Activated CD4-positive, CD25-positive, alpha-beta regulatory T cell treated with anti-CD3 and anti-CD28 coated beads, Interleukin-2, amount 50 U/mL, for 16 hours (primary cell): ENCODE results near the gene NANOS2.

Experiments
- DNase-seq: peaks from one replicate; pipeline ENCODE4 v3.0.0-alpha.2; 2020; ENCODE audit warnings: low read depth, low spot score

NANOS2 gene

GRCh38 chr19:45913874-45914830 lies at the start of gene NANOS2:
Gene NANOS2 (minus strand): TSS chr19:45914778. CDS start chr19:45914693, 85 bp downstream.
- DNase-seq, result no peak

- no peak for DNase-seq
Observed at GRCh38 chr19:45962021-45962420, 47.4 kb upstream of the NANOS2 start.

- no peak for DNase-seq
Observed at GRCh38 chr19:45960595-45961235, 46.1 kb upstream of the NANOS2 start.

GRCh38 chr19:45959517-45960025 lies 45.0 kb upstream of the NANOS2 start:
- no peak for DNase-seq

GRCh38 chr19:45958769-45959516 lies 44.4 kb upstream of the NANOS2 start:
- no peak for DNase-seq

- no peak for DNase-seq
Observed at GRCh38 chr19:45958320-45958719, 43.7 kb upstream of the NANOS2 start.

GRCh38 chr19:45955905-45956608 lies 41.5 kb upstream of the NANOS2 start:
- DNase-seq, result no peak

- DNase-seq, result no peak
Observed at GRCh38 chr19:45954156-45954555, 39.6 kb upstream of the NANOS2 start.

- DNase-seq, result no peak
Observed at GRCh38 chr19:45953676-45954075, 39.1 kb upstream of the NANOS2 start.

- no peak for DNase-seq
Observed at GRCh38 chr19:45952686-45953505, 38.3 kb upstream of the NANOS2 start.

- DNase-seq, result no peak
Observed at GRCh38 chr19:45952341-45952685, 37.7 kb upstream of the NANOS2 start.

GRCh38 chr19:45947926-45948325 lies 33.3 kb upstream of the NANOS2 start:
- DNase-seq, result no peak

- DNase-seq, result no peak
Observed at GRCh38 chr19:45940515-45940805, 25.9 kb upstream of the NANOS2 start.

- no peak for DNase-seq
Observed at GRCh38 chr19:45939792-45940514, 25.4 kb upstream of the NANOS2 start.

- no peak for DNase-seq
Observed at GRCh38 chr19:45938733-45939319, 24.2 kb upstream of the NANOS2 start.

GRCh38 chr19:45935267-45935666 lies 20.7 kb upstream of the NANOS2 start:
- no peak for DNase-seq

GRCh38 chr19:45934551-45935230 lies 20.1 kb upstream of the NANOS2 start:
- no peak for DNase-seq

- no peak for DNase-seq
Observed at GRCh38 chr19:45933759-45934158, 19.2 kb upstream of the NANOS2 start.

GRCh38 chr19:45931055-45931454 lies 16.5 kb upstream of the NANOS2 start:
- no peak for DNase-seq
